AG09309 (cell line): ENCODE results near the gene LAMA4.

Experiments used
- DNase-seq: peaks from one replicate; pipeline ENCODE4 v3.0.0-alpha.2; 2010; ENCODE audit warnings: low read depth
- H3K4me3 ChIP-seq: 2 replicates; pipeline ENCODE4 v1.5.1; 2011; ENCODE audit warnings: mild to moderate bottlenecking, low read depth, low read length, moderate library complexity; ENCODE audit not compliant: control insufficient read depth
- CTCF ChIP-seq: IDR thresholded peaks from 2 replicates; pipeline ENCODE4 v1.5.1; 2011; ENCODE audit warnings: mild to moderate bottlenecking, low read depth, low read length, inconsistent platforms; ENCODE audit not compliant: insufficient read depth, control insufficient read depth; ENCODE audit errors: missing control alignments

LAMA4 gene

GRCh38 chr6:112231594-112232060, 22.7 kb downstream of the LAMA4 start:
- DNase-seq, result no peak
- TF ChIP-seq CTCF, result no peak
- no peak overlapping the region for H3K4me3 ChIP-seq

GRCh38 chr6:112231164-112231563, 23.2 kb downstream of the LAMA4 start:
- no peak for TF ChIP-seq CTCF
- no peak overlapping the region for H3K4me3 ChIP-seq
- DNase-seq, result no peak

GRCh38 chr6:112228480-112229332, 25.7 kb downstream of the LAMA4 start:
- no peak for TF ChIP-seq CTCF
- DNase-seq, result no peak
- H3K4me3 ChIP-seq, result no peak overlapping the region

- H3K4me3 ChIP-seq, result no peak overlapping the region
- no peak for TF ChIP-seq CTCF
- DNase-seq, result no peak
These were observed 26.4 kb downstream of the LAMA4 start for GRCh38 chr6:112227992-112228391.

GRCh38 chr6:112227411-112227810, 27.0 kb downstream of the LAMA4 start:
- TF ChIP-seq CTCF, result no peak

GRCh38 chr6:112225691-112226090, 28.7 kb downstream of the LAMA4 start:
- no peak for TF ChIP-seq CTCF
- DNase-seq, result no peak
- no peak overlapping the region for H3K4me3 ChIP-seq

More at GRCh38 chr6:112227411-112227810, 27.0 kb downstream of the LAMA4 start:
- no peak overlapping the region for H3K4me3 ChIP-seq
- no peak for DNase-seq
